WTC11 (cell line): Measurements from ENCODE around the gene TEX14. TPM values are rescaled to one million over a fixed set of nuclear protein-coding genes. Genes with fewer than 3 reads are reported as not detected.
A peak's percentile ranks its signal among the peaks of the same experiment; 100 is the strongest.

Experiments used
- ATAC-seq: fragments of 200-7000 bp; cut with Tn5 transposase; 2 replicates; pipeline ENCODE4 v1.10.0; 2021; ENCODE audit warnings: mild to moderate bottlenecking, moderate library complexity
- CTCF ChIA-PET: fragments of 300-600 bp; sonication (Branson Sonifier 250); formaldehyde crosslinking; loops from one replicate; lab custom pipeline; 2021; ENCODE audit warnings: antibody characterized with exemption; lab: Charles Lee
- POLR2A ChIA-PET: fragments of 350-600 bp; sonication (Branson Sonifier 250); formaldehyde crosslinking; loops from one replicate; lab custom pipeline; 2021; ENCODE audit warnings: antibody characterized with exemption; lab: Charles Lee
- DNase-seq: peaks from one replicate; pipeline ENCODE4 v3.0.0; 2021; ENCODE audit warnings: low spot score
- H3K27ac Mint-ChIP-seq: 2 replicates; pipeline ENCODE4 v1.8.0; 2021; ENCODE audit warnings: mixed read lengths
- H3K27me3 Mint-ChIP-seq: 2 replicates; pipeline ENCODE4 v1.8.0; 2021; ENCODE audit warnings: low read depth, mild to moderate bottlenecking, moderate library complexity, mixed read lengths
- H3K36me3 Mint-ChIP-seq: 2 replicates; pipeline ENCODE4 v1.8.0; 2021; ENCODE audit warnings: mixed read lengths
- H3K4me1 Mint-ChIP-seq: 2 replicates; pipeline ENCODE4 v1.8.0; 2022; ENCODE audit warnings: mixed read lengths
- H3K4me3 Mint-ChIP-seq: 2 replicates; pipeline ENCODE4 v1.8.0; 2021; ENCODE audit warnings: mild to moderate bottlenecking, moderate library complexity, mixed read lengths
- H3K9me3 Mint-ChIP-seq: 2 replicates; pipeline ENCODE4 v1.8.0; 2021; ENCODE audit warnings: mixed read lengths
- AR ChIP-seq: fragments of 250-450 bp; sonication (Bioruptor Pico); IDR thresholded peaks from 2 replicates; pipeline ENCODE4 v1.9.0; 2021; ENCODE audit warnings: mild to moderate bottlenecking
- ARID4B ChIP-seq: sonication (generic); formaldehyde crosslinking; IDR thresholded peaks from 2 replicates; pipeline ENCODE4 v1.8.0; 2023; ENCODE audit warnings: missing genetic modification reagents, mild to moderate bottlenecking, borderline replicate concordance
- ATF2 ChIP-seq: sonication (generic); formaldehyde crosslinking; IDR thresholded peaks from 2 replicates; pipeline ENCODE4 v1.8.1; 2022; ENCODE audit warnings: low read depth, missing genetic modification reagents, borderline replicate concordance
- ATF6 ChIP-seq: sonication (generic); formaldehyde crosslinking; IDR thresholded peaks from 2 replicates; pipeline ENCODE4 v1.8.1; 2023; ENCODE audit warnings: mild to moderate bottlenecking, missing genetic modification reagents
- CDX4 ChIP-seq: fragments of 250-450 bp; sonication (Bioruptor Pico); IDR thresholded peaks from 2 replicates; pipeline ENCODE4 v1.9.0; 2021; ENCODE audit warnings: moderate library complexity, mild to moderate bottlenecking, inconsistent platforms, borderline replicate concordance
- CREM ChIP-seq: sonication (generic); formaldehyde crosslinking; IDR thresholded peaks from 2 replicates; pipeline ENCODE4 v1.8.1; 2022; ENCODE audit warnings: mild to moderate bottlenecking, missing genetic modification reagents, moderate library complexity
- FOXK1 ChIP-seq: sonication (generic); formaldehyde crosslinking; IDR thresholded peaks from 2 replicates; pipeline ENCODE4 v1.8.0; 2022; ENCODE audit warnings: mild to moderate bottlenecking, moderate library complexity, missing genetic modification reagents
- FOXP4 ChIP-seq: sonication (generic); formaldehyde crosslinking; IDR thresholded peaks from 2 replicates; pipeline ENCODE4 v1.8.0; 2022; ENCODE audit warnings: mild to moderate bottlenecking, missing genetic modification reagents
- GABPB1 ChIP-seq: sonication (generic); formaldehyde crosslinking; IDR thresholded peaks from 2 replicates; pipeline ENCODE4 v1.8.1; 2023; ENCODE audit warnings: mild to moderate bottlenecking, missing genetic modification reagents
- MLX ChIP-seq: sonication (generic); formaldehyde crosslinking; IDR thresholded peaks from 2 replicates; pipeline ENCODE4 v1.8.1; 2023; ENCODE audit warnings: mild to moderate bottlenecking, missing genetic modification reagents, moderate library complexity
- TCF7 ChIP-seq: sonication (generic); formaldehyde crosslinking; IDR thresholded peaks from 2 replicates; pipeline ENCODE4 v1.8.0; 2022; ENCODE audit warnings: mild to moderate bottlenecking, low read depth, missing genetic modification reagents, moderate library complexity
- ZBTB21 ChIP-seq: sonication (generic); formaldehyde crosslinking; IDR thresholded peaks from 2 replicates; pipeline ENCODE4 v1.8.1; 2023; ENCODE audit warnings: mild to moderate bottlenecking, missing genetic modification reagents, borderline replicate concordance
- ZNF396 ChIP-seq: fragments of 250-450 bp; sonication (Bioruptor Pico); IDR thresholded peaks from 2 replicates; pipeline ENCODE4 v1.8.0; 2021; ENCODE audit warnings: mild to moderate bottlenecking, moderate library complexity, borderline replicate concordance
- ZNF512 ChIP-seq: sonication (generic); formaldehyde crosslinking; IDR thresholded peaks from 2 replicates; pipeline ENCODE4 v1.8.1; 2022; ENCODE audit warnings: missing genetic modification reagents, borderline replicate concordance
- total RNA-seq: library from RNA; stranded (reverse); gene quantifications from 3 replicates; pipeline ENCODE4 v1.2.3, GENCODE V29; 2021

TEX14 gene
- total RNA-seq, 1 experiment from 2014 or later: 1.4 TPM

- no peak for TF ChIP-seq ARID4B (CRISPR knock-in tag)
- no peak for TF ChIP-seq ATF6
- TF ChIP-seq TCF7 (CRISPR knock-in tag): no peak
- no peak for TF ChIP-seq ZBTB21 (CRISPR knock-in tag)
- no peak for TF ChIP-seq FOXK1 (CRISPR knock-in tag)
- TF ChIP-seq, all 79 proteins: peak for 0
These were observed 156.9 kb downstream of the TEX14 start (continued) for GRCh38 chr17:58534901-58535421.

- H3K9me3 Mint-ChIP-seq: no peaks in the 10 kb centered on the region
- no peaks in the 10 kb centered on the region for H3K36me3 Mint-ChIP-seq
- DNase-seq (no peak), ATAC-seq (no peak)
- no peak overlapping the region for H3K27ac Mint-ChIP-seq
- ChIA-PET POLR2A (no interaction called here), CTCF (interaction anchor here (1.2 to 6.5 kb wide), 5 partner anchors 7 to 44 kb away, joined by 3 to 42 read pairs (median 7); no protein-coding TSS in a partner anchor)
- peaks cover 32% of the 10 kb centered on the region for H3K4me1 Mint-ChIP-seq
- H3K27me3 Mint-ChIP-seq: peaks cover 52% of the 10 kb centered on the region
- TF ChIP-seq GABPB1 (CRISPR knock-in tag) (peak; percentile 76), ZNF396 (CRISPR knock-in tag) (no peak), MLX (no peak), ATF2 (CRISPR knock-in tag) (no peak)
- no peak overlapping the region for H3K4me3 Mint-ChIP-seq
These were observed 157.5 kb downstream of the TEX14 start for GRCh38 chr17:58534331-58534730.

- ATAC-seq (no peak), DNase-seq (no peak)
- Mint-ChIP-seq H3K9me3 (no peaks in the 10 kb centered on the region), H3K4me1 (peaks cover 39% of the 10 kb centered on the region), H3K27ac (no peak overlapping the region), H3K4me3 (no peak overlapping the region), H3K36me3 (no peaks in the 10 kb centered on the region), H3K27me3 (peaks cover 52% of the 10 kb centered on the region)
- CTCF ChIA-PET: interaction anchor here (1.2 to 6.5 kb wide), 6 partner anchors 8 to 45 kb away, joined by 3 to 42 read pairs (median 6); no protein-coding TSS in a partner anchor
- POLR2A ChIA-PET: no interaction called here
- no peak for TF ChIP-seq FOXP4 (CRISPR knock-in tag)
- TF ChIP-seq ZNF512 (CRISPR knock-in tag): no peak
- TF ChIP-seq CDX4 (CRISPR knock-in tag): no peak
- TF ChIP-seq CREM (CRISPR knock-in tag): no peak
- TF ChIP-seq AR (CRISPR knock-in tag): no peak
These were observed 158.1 kb downstream of the TEX14 start for GRCh38 chr17:58533616-58534188.
